PC-9 (cell line): ENCODE data around the gene RNF121. TPM values are rescaled to one million over a fixed set of nuclear protein-coding genes. Genes with fewer than 3 reads are reported as not detected.

ENCODE experiments used
- BruUV-seq: library from RNA; stranded (reverse); fragments of 400-500 nt; replicated peaks from 2 replicates; lab custom pipeline; 2021; lab: Mats Ljungman, UMichigan
- CTCF ChIA-PET: fragments of 300-600 bp; sonication (Branson Sonifier 250); formaldehyde crosslinking; loops from one replicate; lab custom pipeline; 2022; ENCODE audit warnings: antibody characterized with exemption; lab: Charles Lee
- POLR2A ChIA-PET: fragments of 300-600 bp; sonication (Branson Sonifier 250); formaldehyde crosslinking; loops from one replicate; lab custom pipeline; 2022; ENCODE audit warnings: antibody characterized with exemption; ENCODE audit not compliant: unreplicated experiment; lab: Charles Lee
- DNase-seq, 2 experiments: peaks; one replicate each; pipeline versions ENCODE4 v3.0.0 to v3.0.0-alpha.2; 2015 to 2022; ENCODE audit warnings: mixed read lengths in 1 of 2
- H2AFZ ChIP-seq: fragments of 200-600 bp; sonication (generic); 2 replicates; pipeline ENCODE4 v1.8.1; 2017; ENCODE audit warnings: antibody characterized with exemption
- H3F3A ChIP-seq: fragments of 200-600 bp; sonication (generic); 2 replicates; pipeline ENCODE4 v1.8.1; 2017; ENCODE audit warnings: antibody characterized with exemption, mild to moderate bottlenecking, low read depth; ENCODE audit not compliant: insufficient read depth
- H3K27ac ChIP-seq: fragments of 200-600 bp; sonication (generic); 2 replicates; pipeline ENCODE4 v1.6.1; 2016; ENCODE audit warnings: mixed run types
- H3K27me3 ChIP-seq: fragments of 200-600 bp; sonication (generic); 2 replicates; pipeline ENCODE4 v1.6.1; 2016; ENCODE audit warnings: low read depth, mixed run types; ENCODE audit not compliant: insufficient read depth
- H3K36me3 ChIP-seq: fragments of 200-600 bp; sonication (generic); 2 replicates; pipeline ENCODE4 v1.6.1; 2016; ENCODE audit warnings: low read depth, mixed run types
- H3K4me1 ChIP-seq: fragments of 200-600 bp; sonication (generic); replicated peaks from 2 replicates; pipeline ENCODE4 v1.6.1; 2016; ENCODE audit warnings: mixed run types; ENCODE audit not compliant: insufficient read depth
- H3K4me2 ChIP-seq: fragments of 200-600 bp; sonication (generic); 2 replicates; pipeline ENCODE4 v1.6.1; 2017; ENCODE audit warnings: mixed run types
- H3K4me3 ChIP-seq: fragments of 200-600 bp; sonication (generic); 2 replicates; pipeline ENCODE4 v1.6.1; 2016; ENCODE audit warnings: mixed run types
- H3K79me2 ChIP-seq: fragments of 200-600 bp; sonication (generic); 2 replicates; pipeline ENCODE4 v1.6.1; 2017; ENCODE audit warnings: low read depth, mixed run types
- H3K9me2 ChIP-seq: fragments of 200-600 bp; sonication (generic); 2 replicates; pipeline ENCODE4 v1.8.1; 2017; ENCODE audit warnings: mild to moderate bottlenecking; ENCODE audit not compliant: insufficient read depth
- H3K9me3 ChIP-seq: fragments of 200-600 bp; sonication (generic); 2 replicates; pipeline ENCODE4 v1.8.1; 2016; ENCODE audit warnings: low read depth; ENCODE audit not compliant: insufficient read depth
- H4K20me1 ChIP-seq: fragments of 200-600 bp; sonication (generic); 2 replicates; pipeline ENCODE4 v1.8.1; 2017; ENCODE audit not compliant: insufficient read depth
- CTCF ChIP-seq: fragments of 200-600 bp; sonication (generic); conservative IDR thresholded peaks from 2 replicates; pipeline ENCODE4 v1.6.1; 2017; ENCODE audit warnings: mixed run types, antibody characterized with exemption, mild to moderate bottlenecking, moderate library complexity
- EZH2 ChIP-seq: fragments of 200-600 bp; sonication (generic); IDR thresholded peaks from 2 replicates; pipeline ENCODE4 v1.8.0; 2017; ENCODE audit warnings: antibody characterized with exemption, low read depth
- intact Hi-C: fragments of 100-400 bp; cut with micrococcal nuclease; formaldehyde crosslinking; loops from one replicate; pipeline ENCODE4 v1.10.0; 2022; ENCODE audit not compliant: unreplicated experiment
- total RNA-seq: library from RNA; stranded (reverse); gene quantifications from 2 replicates; pipeline ENCODE4 v1.2.3, GENCODE V29; 2021

RNF121 gene
- total RNA-seq, 1 experiment from 2014 or later = 41.2 TPM

GRCh38 chr11:71988050-71988449 lies 59.2 kb downstream of the RNF121 start:
- H3F3A ChIP-seq = peaks cover 7% of the 10 kb centered on the region; the same call in 1 of the 2 replicates
- ChIA-PET CTCF (no interaction called here), POLR2A (no interaction called here)
- BruUV-seq = no TSS peak
- H3K36me3 ChIP-seq = peaks cover 10% of the 10 kb centered on the region
- H3K27ac ChIP-seq = no peak overlapping the region
- H3K4me1 ChIP-seq = no peaks in the 10 kb centered on the region
- no peak for DNase-seq
- no peaks in the 10 kb centered on the region for H3K9me2 ChIP-seq
- no peak overlapping the region for H3K4me3 ChIP-seq
- no peaks in the 10 kb centered on the region for H3K27me3 ChIP-seq
- H2AFZ ChIP-seq = no peak overlapping the region
- no peaks in the 10 kb centered on the region for H3K9me3 ChIP-seq
- intact Hi-C loops = no loop called here
- no peak for TF ChIP-seq EZH2
- no peak for TF ChIP-seq CTCF
- H3K4me2 ChIP-seq = no peak overlapping the region
- no peaks in the 10 kb centered on the region for H3K79me2 ChIP-seq
- H4K20me1 ChIP-seq = peaks cover 7% of the 10 kb centered on the region; the same call in 1 of the 2 replicates

- no peaks in the 10 kb centered on the region for H3K9me3 ChIP-seq
- DNase-seq = no peak
- H3K9me2 ChIP-seq = no peaks in the 10 kb centered on the region
- TF ChIP-seq CTCF = no peak
- no peak for TF ChIP-seq EZH2
- no peaks in the 10 kb centered on the region for H3K79me2 ChIP-seq
- CTCF ChIA-PET = no interaction called here
- H3F3A ChIP-seq = peaks cover 7% of the 10 kb centered on the region; the same call in 1 of the 2 replicates
- POLR2A ChIA-PET = no interaction called here
- no peak overlapping the region for H3K4me2 ChIP-seq
- H3K36me3 ChIP-seq = peaks cover 5% of the 10 kb centered on the region
- no peak overlapping the region for H3K27ac ChIP-seq
- BruUV-seq = no TSS peak
- no peaks in the 10 kb centered on the region for H3K27me3 ChIP-seq
- H4K20me1 ChIP-seq = 0 out of 2 replicates have a peak, but pooled peaks cover 7% of the 10 kb centered on the region
- H2AFZ ChIP-seq = no peak overlapping the region
- intact Hi-C loops = no loop called here
- no peaks in the 10 kb centered on the region for H3K4me1 ChIP-seq
- no peak overlapping the region for H3K4me3 ChIP-seq
Observed at GRCh38 chr11:71990701-71991100, 61.9 kb downstream of the RNF121 start.

GRCh38 chr11:71991494-71991893 lies 62.6 kb downstream of the RNF121 start:
- CTCF ChIA-PET = no interaction called here
- H3K36me3 ChIP-seq = peaks cover 5% of the 10 kb centered on the region

More at GRCh38 chr11:71991494-71991893, 62.6 kb downstream of the RNF121 start:
- H3K4me3 ChIP-seq = no peak overlapping the region
- no peak overlapping the region for H3K27ac ChIP-seq
- H3K9me2 ChIP-seq = no peaks in the 10 kb centered on the region
- 0 out of 2 replicates have a peak, but pooled peaks cover 7% of the 10 kb centered on the region for H4K20me1 ChIP-seq
- no peaks in the 10 kb centered on the region for H3K27me3 ChIP-seq
- H3K79me2 ChIP-seq = no peaks in the 10 kb centered on the region
- H3F3A ChIP-seq = peaks cover 7% of the 10 kb centered on the region; the same call in 1 of the 2 replicates
- no peaks in the 10 kb centered on the region for H3K4me1 ChIP-seq
- no TSS peak for BruUV-seq
- intact Hi-C loops = no loop called here
- TF ChIP-seq EZH2 (no peak), CTCF (no peak)
- POLR2A ChIA-PET = interaction anchor here (0.8 kb wide), 1 partner anchor 63 kb away, joined by 12 read pairs; the partner anchor contains the start of gene XNDC1N
- DNase-seq = no peak
- no peak overlapping the region for H2AFZ ChIP-seq
- no peaks in the 10 kb centered on the region for H3K9me3 ChIP-seq
- no peak overlapping the region for H3K4me2 ChIP-seq
